Neuronal stem cell (in vitro differentiated cells): ENCODE results near the gene VPS13D.

ENCODE experiments used
- DNase-seq: peaks from one replicate; pipeline ENCODE4 v3.0.0-alpha.2; 2013; ENCODE audit warnings: low spot score
- H2AFZ ChIP-seq: one replicate; pipeline ENCODE4 v1.6.1; 2013; ENCODE audit warnings: mild to moderate bottlenecking, low read length, inconsistent platforms
- H2AK5ac ChIP-seq: 2 replicates; pipeline ENCODE4 v1.6.1; 2013; ENCODE audit warnings: low read depth, mild to moderate bottlenecking, inconsistent platforms, low read length, moderate library complexity, mixed read lengths
- H2BK120ac ChIP-seq: 2 replicates; pipeline ENCODE4 v1.6.1; 2013; ENCODE audit warnings: low read depth, mild to moderate bottlenecking, inconsistent platforms, low read length, moderate library complexity, mixed read lengths
- H2BK12ac ChIP-seq: one replicate; pipeline ENCODE4 v1.6.1; 2013; ENCODE audit warnings: low read length, inconsistent platforms
- H2BK15ac ChIP-seq: 2 replicates; pipeline ENCODE4 v1.6.1; 2013; ENCODE audit warnings: mild to moderate bottlenecking, low read length, inconsistent platforms, mixed read lengths
- H2BK5ac ChIP-seq: one replicate; pipeline ENCODE4 v1.6.1; 2013; ENCODE audit warnings: inconsistent platforms, mild to moderate bottlenecking, low read length, moderate library complexity
- H3K14ac ChIP-seq: one replicate; pipeline ENCODE4 v1.6.1; 2013; ENCODE audit warnings: low read length, inconsistent platforms
- H3K18ac ChIP-seq: 2 replicates; pipeline ENCODE4 v1.6.1; 2013; ENCODE audit warnings: low read length, inconsistent platforms
- H3K23ac ChIP-seq: 2 replicates; pipeline ENCODE4 v1.6.1; 2013; ENCODE audit warnings: low read depth, mild to moderate bottlenecking, mixed read lengths, low read length, inconsistent platforms; ENCODE audit not compliant: poor library complexity
- H3K27ac ChIP-seq: replicated peaks from 3 replicates; pipeline ENCODE4 v1.5.1; 2013; ENCODE audit warnings: low read length, inconsistent platforms
- H3K27me3 ChIP-seq, 3 experiments: 2 replicates each; pipeline ENCODE4 v1.6.1; 2013; ENCODE audit warnings: low read length in 3 of 3, mild to moderate bottlenecking in 2 of 3, inconsistent platforms in 1 of 3, low read depth in 1 of 3, mixed read lengths in 1 of 3, moderate library complexity in 1 of 3; ENCODE audit not compliant: control insufficient read depth in 3 of 3, insufficient read depth in 3 of 3
- H3K36me3 ChIP-seq, 2 donors: replicated peaks in 1 of 2; 2 replicates each; pipeline ENCODE4 v1.6.1; 2013; ENCODE audit warnings: low read length in 2 of 2; ENCODE audit not compliant: control insufficient read depth in 2 of 2, insufficient read depth in 2 of 2
- H3K4ac ChIP-seq: 2 replicates; pipeline ENCODE4 v1.6.1; 2013; ENCODE audit warnings: inconsistent platforms, mild to moderate bottlenecking, low read length, moderate library complexity
- H3K4me1 ChIP-seq, 2 donors: 1 replicate in 1 of 2; 2 replicates in 1 of 2; pipeline ENCODE4 v1.6.1; 2013; ENCODE audit warnings: low read length in 2 of 2, low read depth in 1 of 2; ENCODE audit not compliant: control insufficient read depth in 2 of 2, insufficient read depth in 1 of 2
- H3K4me2 ChIP-seq: one replicate; pipeline ENCODE4 v1.6.1; 2013; ENCODE audit warnings: mild to moderate bottlenecking, low read length, inconsistent platforms; ENCODE audit not compliant: insufficient read depth, poor library complexity, severe bottlenecking
- H3K4me3 ChIP-seq, 2 donors: 2 replicates each; pipeline ENCODE4 v1.5.1; 2013; ENCODE audit warnings: low read length in 2 of 2, mild to moderate bottlenecking in 2 of 2, inconsistent platforms in 1 of 2, moderate library complexity in 1 of 2
- H3K79me1 ChIP-seq: one replicate; pipeline ENCODE4 v1.6.1; 2013; ENCODE audit warnings: low read depth, mild to moderate bottlenecking, inconsistent platforms, low read length, moderate library complexity
- H3K9ac ChIP-seq: one replicate; pipeline ENCODE4 v1.6.1; 2013; ENCODE audit warnings: mild to moderate bottlenecking, low read depth, low read length, inconsistent platforms; ENCODE audit not compliant: poor library complexity
- H3K9me3 ChIP-seq, 2 donors: replicated peaks in 1 of 2; 2 replicates each; pipeline versions ENCODE3 to v1.6.1; 2013; ENCODE audit warnings: low read length in 2 of 2, mild to moderate bottlenecking in 2 of 2, inconsistent platforms in 1 of 2, low read depth in 1 of 2, mixed read lengths in 1 of 2, moderate library complexity in 1 of 2; ENCODE audit not compliant: control insufficient read depth in 2 of 2, insufficient read depth in 1 of 2
- H4K8ac ChIP-seq: one replicate; pipeline ENCODE4 v1.6.1; 2013; ENCODE audit warnings: low read depth, mild to moderate bottlenecking, inconsistent platforms, low read length, moderate library complexity
- H4K91ac ChIP-seq: one replicate; pipeline ENCODE4 v1.6.1; 2013; ENCODE audit warnings: low read length, low read depth, mild to moderate bottlenecking, inconsistent platforms; ENCODE audit not compliant: poor library complexity
- WGBS, 2 donors: extraction: QIAGEN DNeasy Blood & Tissue Kit; methylation state at CpG; one replicate each; pipeline ENCODE4 v1.1.7; 2013; ENCODE audit warnings: missing lambda C conversion rate in 2 of 2, mixed read lengths in 1 of 2; ENCODE audit not compliant: insufficient read length in 2 of 2, insufficient replicate concordance in 1 of 2; ENCODE audit errors: extremely low coverage in 2 of 2; 5-methylcytosine and 5-hydroxymethylcytosine counted together

The VPS13D gene

DNA sequence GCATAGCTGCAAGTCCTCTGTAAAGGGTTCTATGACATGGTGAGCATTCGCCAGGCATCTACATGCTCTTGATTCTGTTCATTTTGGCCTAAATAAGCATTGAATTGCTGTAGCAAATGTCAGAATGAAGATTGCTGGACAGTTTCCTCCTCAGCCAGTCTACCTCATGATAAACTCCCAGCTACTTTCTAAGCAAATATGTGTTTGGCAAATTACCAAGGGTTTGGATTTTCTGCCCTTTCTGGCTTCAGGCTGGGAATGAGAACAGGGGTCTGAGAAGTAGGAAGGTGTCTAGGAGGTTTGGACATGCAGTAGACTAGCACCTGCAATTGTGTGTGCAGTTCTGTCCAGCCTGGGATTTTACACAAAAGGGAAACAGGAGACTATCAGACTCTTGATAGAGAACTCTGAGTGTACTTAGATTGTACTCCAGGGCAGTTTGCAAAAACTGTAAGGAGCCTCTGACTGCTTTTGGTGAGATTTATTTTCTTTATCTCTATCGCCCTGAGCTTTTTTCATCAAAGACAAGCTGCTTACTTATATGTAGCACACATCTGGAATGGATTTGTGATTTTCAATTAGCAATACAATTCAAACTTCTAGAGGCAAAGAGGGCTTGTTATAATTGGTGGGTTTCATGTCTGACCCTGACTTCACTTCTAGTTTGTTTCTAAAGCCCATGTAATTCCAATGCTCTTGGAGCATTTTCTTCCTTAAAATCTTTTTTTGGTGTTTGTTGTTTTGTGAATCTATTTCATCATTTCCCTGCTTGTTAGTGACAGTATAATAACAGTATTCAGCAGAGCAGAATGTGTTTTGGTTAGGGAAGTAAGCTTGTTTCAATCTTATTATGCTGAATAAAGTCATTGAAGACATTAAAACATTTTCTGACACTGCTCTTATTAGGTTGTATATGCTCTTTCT, 150.8 kb downstream of the VPS13D start:
- Histone ChIP-seq H3K27me3 (no peaks in the 10 kb centered on the region), H4K91ac (no peak overlapping the region), H3K4ac (no peak overlapping the region), H2BK5ac (no peak overlapping the region), H2BK15ac (no peak overlapping the region), H3K14ac (no peak overlapping the region), H3K27ac (no peak overlapping the region), H3K4me2 (no peak overlapping the region), H4K8ac (no peak overlapping the region), H2BK120ac (no peak overlapping the region), H2AFZ (no peak overlapping the region), H2AK5ac (no peak overlapping the region), H3K4me1 (peaks cover 0 to 2% of the 10 kb centered on the region in 2 donors), H3K18ac (no peak overlapping the region), H2BK12ac (no peak overlapping the region), H3K36me3 (peaks cover 10 to 60% of the 10 kb centered on the region in 2 donors), H3K9ac (no peak overlapping the region), H3K79me1 (no peaks in the 10 kb centered on the region), H3K9me3 (no peaks in the 10 kb centered on the region), H3K4me3 (no peak overlapping the region), H3K23ac (no peak overlapping the region)
- no peak for DNase-seq
- no CpG with 5 or more reads among the region's 2 CpGs for WGBS, 2 donors

DNA sequence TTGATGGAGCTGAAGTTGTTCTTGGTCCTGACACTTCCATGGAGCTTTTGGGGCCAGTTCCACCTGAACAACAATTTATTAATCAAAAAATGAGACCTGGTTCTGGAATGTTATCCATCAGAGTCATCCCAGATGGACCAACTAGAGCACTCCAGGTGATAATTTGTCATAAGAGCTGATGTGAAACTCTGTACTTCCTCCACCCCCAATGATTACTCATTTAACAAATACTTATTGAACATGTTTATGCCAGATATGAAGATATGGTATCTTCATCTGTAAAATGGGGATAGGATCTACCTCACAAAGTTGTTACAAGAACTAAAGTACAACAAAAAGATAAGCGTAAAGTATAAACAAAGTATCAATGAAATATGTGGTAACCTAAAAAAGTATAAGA, 153.2 kb downstream of the VPS13D start:
- no peak overlapping the region for H4K91ac ChIP-seq
- H3K14ac ChIP-seq = no peak overlapping the region
- H3K9ac ChIP-seq = no peak overlapping the region
- H3K27ac ChIP-seq = no peak overlapping the region
- H3K79me1 ChIP-seq = no peaks in the 10 kb centered on the region
- H3K18ac ChIP-seq = no peak overlapping the region
- no peak overlapping the region for H2BK120ac ChIP-seq
- WGBS, 2 donors = no CpG with 5 or more reads among the region's 1 CpG
- no peak overlapping the region for H2BK12ac ChIP-seq
- no peak overlapping the region for H2AFZ ChIP-seq
- no peak overlapping the region for H4K8ac ChIP-seq
- peaks cover 0 to 2% (median 0%) of the 10 kb centered on the region in 3 experiments for H3K27me3 ChIP-seq
- DNase-seq = no peak
- no peak overlapping the region for H2AK5ac ChIP-seq
- no peak overlapping the region for H2BK5ac ChIP-seq
- no peak overlapping the region for H3K23ac ChIP-seq
- H3K4me2 ChIP-seq = no peak overlapping the region
- no peak overlapping the region for H3K4ac ChIP-seq
- H3K4me1 ChIP-seq = peaks cover 0 to 2% of the 10 kb centered on the region in 2 donors
- H2BK15ac ChIP-seq = no peak overlapping the region
- H3K4me3 ChIP-seq = no peak overlapping the region
- peaks cover 19 to 72% of the 10 kb centered on the region in 2 donors for H3K36me3 ChIP-seq
- peaks cover 4 to 18% of the 10 kb centered on the region in 2 donors for H3K9me3 ChIP-seq

DNA sequence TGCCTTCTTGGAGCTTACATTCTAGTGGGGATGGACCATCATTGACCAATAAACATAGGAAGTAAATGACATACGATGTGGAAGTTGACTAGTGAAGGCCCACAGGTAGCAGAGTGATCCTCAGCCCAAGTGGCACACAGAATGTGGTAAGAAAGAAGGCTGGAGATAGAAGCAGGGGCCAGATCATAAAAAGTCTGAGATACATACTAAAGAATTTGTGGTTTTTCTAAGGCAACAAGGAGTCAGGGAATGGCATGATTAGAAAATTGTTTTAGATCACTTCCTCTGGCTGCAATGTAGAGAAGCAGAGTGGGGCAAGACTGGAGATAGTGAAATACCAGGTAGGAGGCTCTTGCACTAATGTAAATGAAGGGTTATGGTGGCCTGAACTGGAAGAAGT, 154.0 kb downstream of the VPS13D start:
- no peak overlapping the region for H3K14ac ChIP-seq
- H3K9me3 ChIP-seq = peaks cover 4 to 20% of the 10 kb centered on the region in 2 donors
- no peak overlapping the region for H2BK15ac ChIP-seq
- no peak overlapping the region for H2BK5ac ChIP-seq
- H2AK5ac ChIP-seq = no peak overlapping the region
- H3K27me3 ChIP-seq = peaks cover 0 to 2% (median 0%) of the 10 kb centered on the region in 3 experiments
- no peak overlapping the region for H4K91ac ChIP-seq
- no peak for DNase-seq
- no peak overlapping the region for H2AFZ ChIP-seq
- H3K79me1 ChIP-seq = no peaks in the 10 kb centered on the region
- no peak overlapping the region for H3K4ac ChIP-seq
- H3K27ac ChIP-seq = no peak overlapping the region
- H3K4me3 ChIP-seq = no peak overlapping the region
- H3K23ac ChIP-seq = no peak overlapping the region
- no peak overlapping the region for H4K8ac ChIP-seq
- peaks cover 17 to 71% of the 10 kb centered on the region in 2 donors for H3K36me3 ChIP-seq
- no CpG with 5 or more reads among the region's 1 CpG for WGBS, 2 donors
- H3K18ac ChIP-seq = no peak overlapping the region
- H3K9ac ChIP-seq = no peak overlapping the region
- H2BK12ac ChIP-seq = no peak overlapping the region
- no peak overlapping the region for H2BK120ac ChIP-seq
- no peak overlapping the region for H3K4me2 ChIP-seq
- peaks cover 0 to 2% of the 10 kb centered on the region in 2 donors for H3K4me1 ChIP-seq

DNA sequence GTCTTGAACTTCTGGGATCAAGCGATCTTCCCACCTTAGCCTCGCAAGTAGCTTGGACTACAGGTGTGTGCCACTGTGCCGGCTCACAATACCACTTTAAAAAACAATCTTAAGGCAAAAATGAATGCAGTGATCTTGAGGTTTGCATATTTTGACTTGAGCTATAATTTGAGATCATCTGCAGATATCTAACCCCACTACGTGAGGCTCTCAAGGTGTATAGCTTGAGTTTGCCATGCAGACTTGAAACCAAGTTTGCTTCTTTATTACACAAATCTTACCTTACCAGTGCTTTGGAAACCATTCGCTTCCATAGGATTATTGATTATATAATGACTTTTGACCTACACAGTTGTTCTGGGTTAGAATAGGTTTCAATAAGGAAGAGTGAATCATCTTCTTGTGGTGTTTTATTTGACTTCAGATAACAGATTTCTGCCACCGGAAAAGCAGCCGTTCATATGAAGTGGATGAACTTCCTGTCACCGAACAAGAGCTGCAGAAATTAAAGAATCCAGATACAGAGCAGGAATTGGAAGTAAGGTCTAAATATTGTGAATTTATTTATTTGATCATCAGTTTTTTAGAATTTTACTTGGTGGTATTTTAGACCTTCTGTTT, 155.1 kb downstream of the VPS13D start:
- no peak overlapping the region for H3K23ac ChIP-seq
- no peak overlapping the region for H2AK5ac ChIP-seq
- peaks cover 4 to 20% of the 10 kb centered on the region in 2 donors for H3K9me3 ChIP-seq
- no CpG with 5 or more reads among the region's 8 CpGs for WGBS, 2 donors
- no peaks in the 10 kb centered on the region for H3K79me1 ChIP-seq
- peaks cover 0 to 2% of the 10 kb centered on the region in 2 donors for H3K4me1 ChIP-seq
- DNase-seq = no peak
- no peak overlapping the region for H3K4me2 ChIP-seq
- no peak overlapping the region for H3K18ac ChIP-seq
- H2BK120ac ChIP-seq = no peak overlapping the region
- peaks cover 14 to 75% of the 10 kb centered on the region in 2 donors for H3K36me3 ChIP-seq
- no peak overlapping the region for H4K8ac ChIP-seq
- no peak overlapping the region for H3K27ac ChIP-seq
- H3K4ac ChIP-seq = no peak overlapping the region
- no peak overlapping the region for H3K9ac ChIP-seq
- no peak overlapping the region for H2AFZ ChIP-seq
- H3K14ac ChIP-seq = no peak overlapping the region
- no peak overlapping the region for H2BK12ac ChIP-seq
- peaks cover 0 to 2% (median 0%) of the 10 kb centered on the region in 3 experiments for H3K27me3 ChIP-seq
- no peak overlapping the region for H4K91ac ChIP-seq
- no peak overlapping the region for H2BK15ac ChIP-seq
- no peak overlapping the region for H3K4me3 ChIP-seq
- H2BK5ac ChIP-seq = no peak overlapping the region
